SK-N-SH treated with all-trans-retinoic acid at 6 μM for 48 hours (cell line): ENCODE measurements around the gene DNAJB8.

Experiments
- ATAC-seq: fragments of 200-7000 bp; cut with Tn5 transposase; 3 replicates; pipeline ENCODE4 v1.9.1; 2020; ENCODE audit warnings: mild to moderate bottlenecking, moderate library complexity
- ARNTL ChIP-seq: fragments of 450-650 bp; formaldehyde crosslinking; IDR thresholded peaks from 2 replicates; pipeline ENCODE4 v1.5.0; 2020; ENCODE audit warnings: low read depth, mild to moderate bottlenecking, moderate library complexity, borderline replicate concordance
- CSDC2 ChIP-seq: fragments of 250-450 bp; sonication (Bioruptor Pico); IDR thresholded peaks from 2 replicates; pipeline ENCODE4 v1.5.0; 2020; ENCODE audit warnings: mild to moderate bottlenecking, moderate library complexity
- GLIS3 ChIP-seq: fragments of 250-450 bp; sonication (Bioruptor Pico); IDR thresholded peaks from 2 replicates; pipeline ENCODE4 v1.5.0; 2020; ENCODE audit warnings: mild to moderate bottlenecking, moderate library complexity
- OSR1 ChIP-seq: fragments of 250-450 bp; sonication (Bioruptor Pico); IDR thresholded peaks from 2 replicates; pipeline ENCODE4 v1.8.0; 2022; ENCODE audit warnings: moderate library complexity, mild to moderate bottlenecking, inconsistent platforms
- PPARA ChIP-seq: fragments of 250-450 bp; sonication (Bioruptor Pico); IDR thresholded peaks from 2 replicates; pipeline ENCODE4 v1.5.0; 2020; ENCODE audit warnings: mild to moderate bottlenecking, borderline replicate concordance
- RARB ChIP-seq: fragments of 250-450 bp; sonication (Bioruptor Pico); IDR thresholded peaks from 2 replicates; pipeline ENCODE4 v1.8.0; 2021; ENCODE audit warnings: mild to moderate bottlenecking, moderate library complexity
- TCF4 ChIP-seq: fragments of 250-450 bp; sonication (Bioruptor Pico); IDR thresholded peaks from 2 replicates; pipeline ENCODE4 v1.8.0; 2021; ENCODE audit warnings: mild to moderate bottlenecking, moderate library complexity, borderline replicate concordance
- TOX ChIP-seq: fragments of 250-450 bp; sonication (Bioruptor Pico); IDR thresholded peaks from 2 replicates; pipeline ENCODE4 v1.8.0; 2021; ENCODE audit warnings: mild to moderate bottlenecking, moderate library complexity, borderline replicate concordance
- ZC3H10 ChIP-seq: fragments of 250-450 bp; sonication (Bioruptor Pico); IDR thresholded peaks from 2 replicates; pipeline ENCODE4 v1.5.1; 2021; ENCODE audit warnings: mild to moderate bottlenecking, moderate library complexity
- ZFP3 ChIP-seq: fragments of 250-450 bp; sonication (Bioruptor Pico); IDR thresholded peaks from 2 replicates; pipeline ENCODE4 v1.5.0; 2020; ENCODE audit warnings: mild to moderate bottlenecking, moderate library complexity
- ZFP30 ChIP-seq: fragments of 450-650 bp; formaldehyde crosslinking; IDR thresholded peaks from 2 replicates; pipeline ENCODE4 v1.5.0; 2022; ENCODE audit warnings: mild to moderate bottlenecking, moderate library complexity
- ZNF565 ChIP-seq: fragments of 450-650 bp; formaldehyde crosslinking; conservative IDR thresholded peaks from 2 replicates; pipeline ENCODE4 v1.5.0; 2020; ENCODE audit warnings: low read depth, mild to moderate bottlenecking, moderate library complexity
- ZNF70 ChIP-seq: fragments of 450-650 bp; formaldehyde crosslinking; IDR thresholded peaks from 2 replicates; pipeline ENCODE4 v1.5.0; 2020; ENCODE audit warnings: mild to moderate bottlenecking, moderate library complexity
- ZNF8 ChIP-seq: fragments of 450-650 bp; formaldehyde crosslinking; IDR thresholded peaks from 2 replicates; pipeline ENCODE4 v1.5.0; 2020; ENCODE audit warnings: mild to moderate bottlenecking, moderate library complexity
- TF ChIP-seq, protein P1 (sequence below): fragments of 250-450 bp; sonication (Bioruptor Pico); IDR thresholded peaks from 2 replicates; pipeline ENCODE4 v1.5.1; 2020; ENCODE audit warnings: low read depth, mild to moderate bottlenecking, moderate library complexity
- TF ChIP-seq, protein P2 (sequence below): fragments of 250-450 bp; sonication (Bioruptor Pico); IDR thresholded peaks from 2 replicates; pipeline ENCODE4 v1.5.0; 2020; ENCODE audit warnings: mild to moderate bottlenecking, moderate library complexity
- TF ChIP-seq, protein P3 (sequence below): fragments of 250-450 bp; sonication (Bioruptor Pico); IDR thresholded peaks from 2 replicates; pipeline ENCODE4 v1.8.0; 2020; ENCODE audit warnings: mild to moderate bottlenecking, moderate library complexity, borderline replicate concordance
- TF ChIP-seq, protein P4 (sequence below): fragments of 250-450 bp; sonication (Bioruptor Pico); IDR thresholded peaks from 2 replicates; pipeline ENCODE4 v1.8.0; 2021; ENCODE audit warnings: low read depth, mild to moderate bottlenecking, moderate library complexity, borderline replicate concordance
- TF ChIP-seq, protein P5 (sequence below): fragments of 250-450 bp; sonication (Bioruptor Pico); IDR thresholded peaks from 2 replicates; pipeline ENCODE4 v1.5.1; 2021; ENCODE audit warnings: mild to moderate bottlenecking, moderate library complexity

The DNAJB8 gene

DNA sequence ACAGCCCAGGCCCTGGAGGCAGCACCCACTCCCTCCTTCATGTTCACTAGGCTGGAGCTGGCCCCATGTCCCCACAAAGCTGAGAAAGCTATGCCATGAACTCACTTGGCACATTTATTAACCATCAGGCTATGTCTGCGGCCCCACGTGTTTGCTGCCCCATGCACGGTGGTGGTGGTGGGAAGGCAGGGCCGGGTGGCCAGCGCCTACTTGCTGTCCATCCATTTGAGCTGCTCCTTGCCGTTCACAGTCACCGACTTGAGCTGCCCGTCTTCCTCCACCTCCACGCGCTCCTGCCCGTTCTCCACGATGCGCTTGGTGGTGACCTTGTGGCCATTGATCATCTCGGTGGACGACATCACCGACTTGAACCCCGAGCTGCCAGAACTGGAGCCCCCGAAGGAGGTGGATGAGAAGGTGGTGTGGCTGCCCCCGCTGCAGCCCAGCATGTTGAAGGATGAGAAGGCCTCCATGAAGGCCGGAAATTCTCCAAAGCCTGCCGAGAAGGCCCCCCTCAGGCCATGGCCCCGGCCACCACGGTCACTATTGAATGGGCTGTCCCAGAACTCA lies 4.3 kb downstream of the DNAJB8 start:
- no peak for TF ChIP-seq ZC3H10 (CRISPR knock-in tag)
- TF ChIP-seq, protein P1, sequence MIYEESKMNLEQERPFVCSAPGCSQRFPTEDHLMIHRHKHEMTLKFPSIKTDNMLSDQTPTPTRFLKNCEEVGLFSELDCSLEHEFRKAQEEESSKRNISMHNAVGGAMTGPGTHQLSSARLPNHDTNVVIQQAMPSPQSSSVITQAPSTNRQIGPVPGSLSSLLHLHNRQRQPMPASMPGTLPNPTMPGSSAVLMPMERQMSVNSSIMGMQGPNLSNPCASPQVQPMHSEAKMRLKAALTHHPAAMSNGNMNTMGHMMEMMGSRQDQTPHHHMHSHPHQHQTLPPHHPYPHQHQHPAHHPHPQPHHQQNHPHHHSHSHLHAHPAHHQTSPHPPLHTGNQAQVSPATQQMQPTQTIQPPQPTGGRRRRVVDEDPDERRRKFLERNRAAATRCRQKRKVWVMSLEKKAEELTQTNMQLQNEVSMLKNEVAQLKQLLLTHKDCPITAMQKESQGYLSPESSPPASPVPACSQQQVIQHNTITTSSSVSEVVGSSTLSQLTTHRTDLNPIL (CRISPR knock-in tag): no peak
- no peak for TF ChIP-seq OSR1 (CRISPR knock-in tag)
- no peak for TF ChIP-seq RARB (CRISPR knock-in tag)
- no peak for TF ChIP-seq ZNF565 (CRISPR knock-in tag)
- TF ChIP-seq TCF4 (CRISPR knock-in tag): no peak
- TF ChIP-seq TOX (CRISPR knock-in tag): no peak
- TF ChIP-seq, protein P2, sequence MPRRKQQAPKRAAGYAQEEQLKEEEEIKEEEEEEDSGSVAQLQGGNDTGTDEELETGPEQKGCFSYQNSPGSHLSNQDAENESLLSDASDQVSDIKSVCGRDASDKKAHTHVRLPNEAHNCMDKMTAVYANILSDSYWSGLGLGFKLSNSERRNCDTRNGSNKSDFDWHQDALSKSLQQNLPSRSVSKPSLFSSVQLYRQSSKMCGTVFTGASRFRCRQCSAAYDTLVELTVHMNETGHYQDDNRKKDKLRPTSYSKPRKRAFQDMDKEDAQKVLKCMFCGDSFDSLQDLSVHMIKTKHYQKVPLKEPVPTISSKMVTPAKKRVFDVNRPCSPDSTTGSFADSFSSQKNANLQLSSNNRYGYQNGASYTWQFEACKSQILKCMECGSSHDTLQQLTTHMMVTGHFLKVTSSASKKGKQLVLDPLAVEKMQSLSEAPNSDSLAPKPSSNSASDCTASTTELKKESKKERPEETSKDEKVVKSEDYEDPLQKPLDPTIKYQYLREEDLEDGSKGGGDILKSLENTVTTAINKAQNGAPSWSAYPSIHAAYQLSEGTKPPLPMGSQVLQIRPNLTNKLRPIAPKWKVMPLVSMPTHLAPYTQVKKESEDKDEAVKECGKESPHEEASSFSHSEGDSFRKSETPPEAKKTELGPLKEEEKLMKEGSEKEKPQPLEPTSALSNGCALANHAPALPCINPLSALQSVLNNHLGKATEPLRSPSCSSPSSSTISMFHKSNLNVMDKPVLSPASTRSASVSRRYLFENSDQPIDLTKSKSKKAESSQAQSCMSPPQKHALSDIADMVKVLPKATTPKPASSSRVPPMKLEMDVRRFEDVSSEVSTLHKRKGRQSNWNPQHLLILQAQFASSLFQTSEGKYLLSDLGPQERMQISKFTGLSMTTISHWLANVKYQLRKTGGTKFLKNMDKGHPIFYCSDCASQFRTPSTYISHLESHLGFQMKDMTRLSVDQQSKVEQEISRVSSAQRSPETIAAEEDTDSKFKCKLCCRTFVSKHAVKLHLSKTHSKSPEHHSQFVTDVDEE: no peak
- no peak for TF ChIP-seq ARNTL (CRISPR knock-in tag)
- TF ChIP-seq ZNF8: no peak
- no peak for TF ChIP-seq GLIS3 (CRISPR knock-in tag)
- ATAC-seq: no peak

DNA sequence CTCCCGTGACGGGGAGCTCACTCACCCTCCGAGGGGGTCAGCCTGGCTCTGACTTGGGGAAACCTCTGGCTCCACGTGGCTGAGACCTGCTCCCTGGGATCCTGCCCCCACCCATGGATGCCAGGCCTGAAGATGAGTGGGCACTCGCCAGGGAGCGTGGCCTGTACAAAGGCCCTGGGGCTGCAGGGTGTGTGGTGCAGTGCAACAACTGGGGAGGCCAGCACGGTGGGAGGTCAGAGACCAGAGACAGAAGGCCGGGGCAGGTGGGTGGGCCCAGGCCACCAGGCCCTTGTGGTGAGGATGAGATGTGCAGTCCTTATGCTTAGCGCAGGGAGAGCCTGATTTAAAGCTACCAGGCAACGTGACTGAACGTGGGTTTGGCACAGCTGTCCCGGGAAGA lies 5.0 kb downstream of the DNAJB8 start:
- TF ChIP-seq ZFP30 (CRISPR knock-in tag) (no peak), ZNF8 (no peak), PPARA (no peak), ZNF565 (CRISPR knock-in tag) (no peak), RARB (CRISPR knock-in tag) (no peak), ZFP3 (CRISPR knock-in tag) (no peak)
- TF ChIP-seq, protein P3, sequence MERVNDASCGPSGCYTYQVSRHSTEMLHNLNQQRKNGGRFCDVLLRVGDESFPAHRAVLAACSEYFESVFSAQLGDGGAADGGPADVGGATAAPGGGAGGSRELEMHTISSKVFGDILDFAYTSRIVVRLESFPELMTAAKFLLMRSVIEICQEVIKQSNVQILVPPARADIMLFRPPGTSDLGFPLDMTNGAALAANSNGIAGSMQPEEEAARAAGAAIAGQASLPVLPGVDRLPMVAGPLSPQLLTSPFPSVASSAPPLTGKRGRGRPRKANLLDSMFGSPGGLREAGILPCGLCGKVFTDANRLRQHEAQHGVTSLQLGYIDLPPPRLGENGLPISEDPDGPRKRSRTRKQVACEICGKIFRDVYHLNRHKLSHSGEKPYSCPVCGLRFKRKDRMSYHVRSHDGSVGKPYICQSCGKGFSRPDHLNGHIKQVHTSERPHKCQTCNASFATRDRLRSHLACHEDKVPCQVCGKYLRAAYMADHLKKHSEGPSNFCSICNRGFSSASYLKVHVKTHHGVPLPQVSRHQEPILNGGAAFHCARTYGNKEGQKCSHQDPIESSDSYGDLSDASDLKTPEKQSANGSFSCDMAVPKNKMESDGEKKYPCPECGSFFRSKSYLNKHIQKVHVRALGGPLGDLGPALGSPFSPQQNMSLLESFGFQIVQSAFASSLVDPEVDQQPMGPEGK (CRISPR knock-in tag): no peak
- ATAC-seq: no peak

DNA sequence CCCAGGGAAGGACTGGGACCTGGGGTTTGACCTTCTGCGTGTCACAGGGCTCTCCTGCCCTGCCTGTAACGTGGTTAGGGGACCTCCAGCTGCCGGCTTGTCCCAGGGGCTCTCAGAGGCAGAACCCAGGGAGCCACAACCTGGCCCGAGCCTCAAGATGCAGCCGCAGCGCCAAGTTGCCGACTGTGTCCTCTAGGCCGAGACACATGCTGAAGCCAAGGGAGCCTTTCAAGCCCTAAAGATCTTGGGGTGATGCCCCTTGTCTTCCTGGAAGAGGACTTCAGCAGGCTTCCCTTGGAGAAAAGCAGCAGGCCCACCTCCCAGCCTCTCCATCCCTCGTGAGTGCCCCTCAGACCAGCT lies 7.2 kb downstream of the DNAJB8 start:
- TF ChIP-seq ZFP3 (CRISPR knock-in tag) (no peak), ZC3H10 (CRISPR knock-in tag) (no peak), CSDC2 (CRISPR knock-in tag) (no peak), ZFP30 (CRISPR knock-in tag) (no peak), ZNF565 (CRISPR knock-in tag) (no peak), ZNF70 (CRISPR knock-in tag) (no peak)
- TF ChIP-seq, protein P4, sequence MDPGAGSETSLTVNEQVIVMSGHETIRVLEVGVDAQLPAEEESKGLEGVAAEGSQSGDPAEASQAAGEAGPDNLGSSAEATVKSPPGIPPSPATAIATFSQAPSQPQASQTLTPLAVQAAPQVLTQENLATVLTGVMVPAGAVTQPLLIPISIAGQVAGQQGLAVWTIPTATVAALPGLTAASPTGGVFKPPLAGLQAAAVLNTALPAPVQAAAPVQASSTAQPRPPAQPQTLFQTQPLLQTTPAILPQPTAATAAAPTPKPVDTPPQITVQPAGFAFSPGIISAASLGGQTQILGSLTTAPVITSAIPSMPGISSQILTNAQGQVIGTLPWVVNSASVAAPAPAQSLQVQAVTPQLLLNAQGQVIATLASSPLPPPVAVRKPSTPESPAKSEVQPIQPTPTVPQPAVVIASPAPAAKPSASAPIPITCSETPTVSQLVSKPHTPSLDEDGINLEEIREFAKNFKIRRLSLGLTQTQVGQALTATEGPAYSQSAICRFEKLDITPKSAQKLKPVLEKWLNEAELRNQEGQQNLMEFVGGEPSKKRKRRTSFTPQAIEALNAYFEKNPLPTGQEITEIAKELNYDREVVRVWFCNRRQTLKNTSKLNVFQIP: no peak
- TF ChIP-seq, protein P5, sequence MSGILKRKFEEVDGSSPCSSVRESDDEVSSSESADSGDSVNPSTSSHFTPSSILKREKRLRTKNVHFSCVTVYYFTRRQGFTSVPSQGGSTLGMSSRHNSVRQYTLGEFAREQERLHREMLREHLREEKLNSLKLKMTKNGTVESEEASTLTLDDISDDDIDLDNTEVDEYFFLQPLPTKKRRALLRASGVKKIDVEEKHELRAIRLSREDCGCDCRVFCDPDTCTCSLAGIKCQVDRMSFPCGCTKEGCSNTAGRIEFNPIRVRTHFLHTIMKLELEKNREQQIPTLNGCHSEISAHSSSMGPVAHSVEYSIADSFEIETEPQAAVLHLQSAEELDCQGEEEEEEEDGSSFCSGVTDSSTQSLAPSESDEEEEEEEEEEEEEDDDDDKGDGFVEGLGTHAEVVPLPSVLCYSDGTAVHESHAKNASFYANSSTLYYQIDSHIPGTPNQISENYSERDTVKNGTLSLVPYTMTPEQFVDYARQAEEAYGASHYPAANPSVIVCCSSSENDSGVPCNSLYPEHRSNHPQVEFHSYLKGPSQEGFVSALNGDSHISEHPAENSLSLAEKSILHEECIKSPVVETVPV (CRISPR knock-in tag): no peak
- no peak for ATAC-seq
